SK-N-MC (cell line): ENCODE measurements around the gene BRAF.

ENCODE experiments used
- EZH2 ChIP-seq: fragments of 200-600 bp; sonication (generic); IDR thresholded peaks from one replicate; pipeline ENCODE4 v1.6.1; 2017; ENCODE audit warnings: antibody characterized with exemption
- FOXP2 ChIP-seq: optimal IDR thresholded peaks from 2 replicates; pipeline ENCODE3; 2011; ENCODE audit warnings: mild to moderate bottlenecking, moderate library complexity; ENCODE audit not compliant: insufficient read depth; ENCODE audit errors: extremely low read length, control extremely low read depth
- POLR2AphosphoS5 ChIP-seq: IDR thresholded peaks from 2 replicates; pipeline ENCODE4 v1.6.1; 2012; ENCODE audit warnings: mild to moderate bottlenecking, low read depth, low read length, borderline replicate concordance

- TF ChIP-seq EZH2 (no peak), POLR2AphosphoS5 (no peak), FOXP2 (no peak)
Measured at GRCh38 chr7:140945940-140946339, 21.2 kb upstream of the BRAF start.
